Stimulated activated CD4-positive, alpha-beta T cell treated with anti-CD3 and anti-CD28 coated beads, Interleukin-2, amount 100 ng/mL, for 24 hours (primary cell): ENCODE results near the gene ACAP2.
"Not testable (repeated sequence)": the region's sequence is repeated elsewhere in the genome, so short reads cannot be mapped to it uniquely, and the experiment has no call there.

Source experiments
- DNase-seq, 2 donors: peaks; one replicate each; pipeline ENCODE4 v3.0.0-alpha.2; 2020

The ACAP2 gene

DNA sequence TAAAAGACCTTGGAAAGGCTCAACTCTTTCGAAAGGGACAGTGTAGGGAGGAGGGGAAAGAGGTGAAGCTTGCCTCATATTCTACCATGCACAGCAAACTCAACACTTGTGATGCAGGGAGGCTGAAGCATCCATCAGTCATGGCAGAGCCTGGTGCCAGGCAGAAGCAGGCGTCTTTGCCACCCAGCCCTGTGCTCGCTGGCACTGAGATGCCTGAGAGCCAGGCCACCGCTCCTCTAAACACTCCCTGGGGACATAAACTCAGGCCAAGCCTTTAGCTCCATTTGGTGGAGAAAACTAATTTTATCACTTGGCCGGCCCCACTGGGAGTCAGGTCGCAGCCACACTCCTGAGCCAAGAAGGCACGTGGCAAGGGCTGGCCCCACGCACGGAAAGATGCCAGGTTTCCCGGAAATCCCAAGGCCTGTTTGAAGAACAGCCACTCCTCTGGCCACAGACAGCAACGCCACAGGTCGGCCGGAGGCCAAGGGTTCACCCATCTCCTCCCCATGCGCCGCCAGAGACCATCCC lies 202.6 kb downstream of the ACAP2 start:
- peak in 1 of 2 donors; percentile 11 for DNase-seq

DNA sequence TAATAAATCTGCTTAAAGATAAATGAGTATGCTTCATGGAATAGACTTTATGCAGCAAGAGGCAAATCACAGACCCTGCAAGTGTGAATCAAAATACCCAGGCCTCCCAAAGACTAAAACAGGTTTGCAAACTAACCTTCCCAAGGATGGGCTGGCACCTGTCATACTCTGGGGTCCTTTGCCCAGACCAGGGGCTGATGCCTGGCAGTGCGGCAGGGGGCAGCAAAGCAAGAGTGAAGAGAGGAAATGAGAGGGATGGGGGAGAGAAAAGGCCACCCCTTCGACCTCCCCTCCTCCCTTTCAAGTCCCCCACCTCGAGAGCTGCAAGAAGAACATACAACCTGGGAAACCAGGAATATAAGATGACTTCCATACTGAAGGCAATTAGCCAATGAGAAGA lies 203.7 kb downstream of the ACAP2 start:
- no peak for DNase-seq

DNA sequence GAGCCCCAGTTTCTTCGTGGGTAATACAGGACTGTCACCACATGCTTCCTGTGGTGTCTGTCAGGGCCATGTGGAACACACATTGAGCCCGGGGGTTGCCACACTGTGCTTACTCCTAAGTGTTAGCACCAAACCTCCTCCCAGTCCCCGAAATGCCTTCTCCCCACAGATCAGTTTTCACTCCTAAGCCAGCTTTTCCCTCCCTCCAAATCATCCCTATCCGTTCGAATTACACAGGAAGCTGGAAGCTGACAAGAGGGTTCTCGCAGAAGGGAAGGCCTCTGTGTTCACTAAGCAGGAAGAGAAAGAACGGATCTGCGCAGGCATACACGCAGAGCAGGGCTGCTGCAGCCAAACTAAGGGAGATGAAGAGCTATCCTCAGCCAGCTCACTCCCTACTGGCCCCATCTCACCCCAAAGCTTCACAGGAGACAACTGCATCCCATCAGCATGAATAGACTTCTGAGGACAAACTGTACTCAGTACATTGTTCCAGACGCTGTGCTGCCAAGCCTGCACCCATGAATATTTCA lies 204.2 kb downstream of the ACAP2 start:
- DNase-seq, result no peak

DNA sequence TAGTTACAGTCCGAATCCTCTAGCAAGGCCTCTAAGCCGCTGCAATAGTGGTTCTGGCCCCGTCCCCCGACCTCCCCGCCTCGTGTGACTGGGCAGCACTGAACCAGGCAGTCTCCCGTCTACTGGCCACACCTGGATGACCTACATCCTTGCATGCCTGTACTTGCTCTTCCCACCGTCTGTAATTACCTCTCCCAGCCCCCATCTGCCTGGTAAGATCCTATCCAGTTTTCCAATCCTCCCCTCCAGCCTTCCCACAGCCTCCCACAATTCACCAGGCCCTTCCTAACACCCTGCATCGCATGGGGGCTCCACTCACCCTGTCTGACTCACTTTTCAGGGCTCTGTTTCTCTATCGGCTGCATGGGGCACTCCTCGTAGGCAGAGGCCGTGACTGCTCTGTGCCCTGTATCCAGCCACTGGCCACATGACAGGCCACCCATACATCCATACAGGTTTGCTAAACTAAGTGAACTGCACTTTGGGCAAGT lies 204.7 kb downstream of the ACAP2 start:
- DNase-seq, result no peak

- DNase-seq, result no peak
Observed at GRCh38 chr3:195236801-195237570, 205.8 kb downstream of the ACAP2 start.

- no peak for DNase-seq
Observed at GRCh38 chr3:195236076-195236798, 206.6 kb downstream of the ACAP2 start.

DNA sequence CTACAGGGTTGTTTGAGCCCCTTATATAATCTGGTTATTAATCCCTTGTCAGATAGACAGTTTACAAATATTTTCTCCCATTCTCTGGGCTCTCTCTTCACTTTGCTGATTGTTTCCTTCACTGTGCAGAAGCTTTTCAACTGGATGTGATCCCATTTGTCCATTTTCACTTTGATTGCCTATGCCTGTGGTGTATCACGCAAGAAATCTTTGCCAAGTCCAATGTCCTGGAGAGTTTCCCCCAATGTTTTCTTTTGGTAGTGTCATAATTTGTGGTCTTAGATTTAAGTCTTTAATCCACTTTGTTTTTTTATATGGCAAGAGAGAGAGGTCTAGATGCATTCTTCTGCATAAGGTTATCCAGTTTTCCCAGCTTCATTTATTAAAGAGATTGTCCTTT lies 212.6 kb downstream of the ACAP2 start:
- DNase-seq, result no peak

DNA sequence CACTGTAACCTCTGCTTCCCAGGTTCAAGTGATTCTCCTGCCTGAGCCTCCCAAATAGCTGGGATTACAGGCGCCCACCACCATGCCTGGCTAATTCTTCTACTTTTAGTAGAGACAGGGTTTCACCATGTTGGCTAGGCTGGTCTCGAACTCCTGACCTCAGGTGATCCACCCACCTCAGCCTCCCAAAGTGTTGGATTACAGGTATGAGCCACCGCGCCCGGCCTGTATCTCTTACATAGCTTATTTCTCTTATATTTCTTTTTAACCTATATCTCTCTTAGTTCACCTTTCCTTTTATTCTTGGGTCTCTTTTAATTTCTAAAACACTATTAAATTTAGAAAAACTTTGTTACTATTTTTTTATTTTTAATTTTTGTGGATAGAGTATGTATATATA lies 213.9 kb downstream of the ACAP2 start:
- DNase-seq, result not testable (repeated sequence)

DNA sequence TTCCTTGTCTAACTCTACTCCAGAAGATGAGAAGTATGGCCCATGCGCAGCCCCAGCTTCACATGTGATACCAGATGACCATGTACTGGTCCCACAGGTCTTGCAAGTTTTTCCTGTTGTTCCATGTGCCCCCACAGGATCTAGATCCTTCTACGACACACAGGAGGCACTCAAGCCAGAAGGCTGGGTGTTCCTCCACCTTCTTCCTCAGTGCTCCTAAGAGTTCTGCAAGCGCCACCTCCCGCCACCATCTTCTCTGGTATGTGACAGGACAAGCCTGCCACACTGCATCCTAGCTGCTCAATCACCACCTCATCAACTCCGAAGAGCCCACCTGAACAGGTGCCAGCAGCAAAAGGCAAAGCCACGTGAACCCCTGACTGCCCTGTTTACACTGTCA lies 214.9 kb downstream of the ACAP2 start:
- DNase-seq, result no peak

GRCh38 chr3:195226900-195227447 lies 215.8 kb downstream of the ACAP2 start:
- no peak for DNase-seq

DNA sequence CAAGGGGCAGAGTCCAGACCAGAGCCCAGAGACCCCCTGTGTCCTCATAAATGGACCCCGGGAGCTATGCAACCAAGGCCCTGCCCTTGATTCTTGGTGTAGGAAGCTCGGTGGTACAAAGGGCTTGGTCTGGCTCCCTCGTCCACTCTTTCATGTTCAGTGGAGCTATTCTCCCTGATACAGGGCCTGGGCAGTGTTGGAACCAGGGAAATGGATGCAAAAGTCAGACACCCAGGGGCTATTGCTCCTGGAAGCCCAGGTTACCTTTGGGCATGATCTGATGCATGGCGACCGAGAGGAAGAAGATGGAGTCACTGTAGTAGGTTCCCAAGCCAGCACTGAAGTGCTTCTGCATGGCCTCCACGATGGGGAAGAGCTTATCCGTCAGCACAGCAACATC lies 216.4 kb downstream of the ACAP2 start:
- DNase-seq, result no peak

DNA sequence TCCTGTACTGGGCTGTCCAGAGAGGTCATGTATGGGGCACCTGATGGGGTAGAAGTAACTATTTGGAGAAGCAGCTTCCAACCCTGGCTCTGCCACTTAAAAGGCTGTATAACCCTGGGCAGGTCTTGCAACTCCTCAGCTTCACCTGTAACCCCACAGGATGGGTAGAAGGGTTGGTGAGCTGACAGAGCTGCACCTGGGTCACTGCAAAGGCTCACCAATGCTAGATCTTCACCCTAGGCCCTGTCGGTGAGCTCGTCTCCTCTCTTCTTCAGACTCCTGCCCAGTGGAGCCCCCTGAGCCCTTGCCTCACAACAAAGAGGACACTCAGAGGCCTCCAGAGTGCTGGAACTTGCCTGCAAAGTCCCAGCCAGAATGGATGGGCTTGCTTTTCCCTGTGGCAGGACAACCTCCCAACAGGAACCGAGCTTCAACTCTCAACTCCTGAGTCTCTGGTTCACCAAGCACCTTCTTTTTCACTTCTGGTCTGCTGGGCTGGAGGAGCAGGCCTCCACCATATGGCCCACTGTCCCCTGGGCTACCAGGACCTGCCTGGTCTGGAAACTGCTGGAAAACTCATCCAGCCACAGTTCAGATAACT lies 217.7 kb downstream of the ACAP2 start:
- no peak for DNase-seq
